ENCODE measurements around the gene IFI27L1.

Gene IFI27L1

DNA sequence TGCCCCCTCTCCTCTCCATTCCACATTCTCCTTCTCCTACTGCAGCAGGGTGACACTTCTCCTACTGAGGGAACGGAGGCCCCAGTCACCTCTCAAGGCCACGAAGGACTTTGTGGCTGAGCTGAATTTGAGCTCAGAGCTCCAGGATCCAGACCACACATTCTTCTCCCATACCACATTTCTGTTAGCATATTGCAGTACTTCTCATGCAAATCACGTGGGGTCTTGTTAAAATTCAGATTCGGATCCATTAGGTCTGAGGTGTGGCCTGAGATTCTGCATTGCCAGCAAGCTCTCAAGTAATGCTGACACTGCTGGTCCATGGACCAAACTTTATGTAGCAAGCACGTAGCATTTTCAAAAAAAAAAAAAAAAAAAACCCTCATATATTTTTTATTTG is 57.9 kb downstream of the IFI27L1 start:
- DNase-seq = no peak

DNA sequence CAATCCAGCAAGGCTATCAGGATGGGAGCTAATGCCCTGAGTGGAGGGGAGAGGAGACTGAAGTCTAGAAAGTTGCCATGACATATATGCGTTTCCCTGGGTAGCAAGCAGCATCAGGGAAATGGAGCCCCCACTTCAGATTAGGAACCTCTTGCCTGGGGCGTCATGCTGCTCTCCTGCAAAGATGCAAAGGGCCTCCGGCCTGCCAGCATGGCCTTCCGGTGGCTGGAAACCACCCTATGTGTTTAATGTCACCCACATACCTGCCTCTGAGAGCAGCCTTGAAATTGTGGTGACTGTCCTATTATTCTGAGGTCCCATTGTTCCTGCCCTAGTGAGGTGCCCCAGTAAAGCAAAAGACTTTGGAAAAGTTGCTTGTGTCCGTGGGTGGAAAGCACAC is 58.3 kb downstream of the IFI27L1 start:
- DNase-seq = no peak

DNA sequence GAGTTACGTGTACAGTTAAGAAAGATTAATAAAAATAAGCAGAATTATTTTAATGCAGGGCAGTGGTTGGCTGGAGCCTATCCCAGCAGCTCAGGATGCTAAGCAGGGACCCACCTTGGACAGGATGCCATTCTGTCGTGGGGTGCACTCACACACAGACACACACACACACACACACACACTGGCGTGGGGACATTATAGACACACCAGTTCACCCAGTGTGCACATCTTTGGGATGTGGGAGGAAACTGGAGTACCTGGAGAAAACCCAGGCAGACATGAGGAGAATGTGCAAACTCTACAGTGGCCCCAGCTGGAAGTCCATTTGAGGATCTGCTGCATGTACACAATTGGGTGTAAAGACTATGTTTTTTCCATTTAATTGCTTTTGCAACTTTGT is 61.1 kb downstream of the IFI27L1 start:
- DNase-seq = no peak

DNA sequence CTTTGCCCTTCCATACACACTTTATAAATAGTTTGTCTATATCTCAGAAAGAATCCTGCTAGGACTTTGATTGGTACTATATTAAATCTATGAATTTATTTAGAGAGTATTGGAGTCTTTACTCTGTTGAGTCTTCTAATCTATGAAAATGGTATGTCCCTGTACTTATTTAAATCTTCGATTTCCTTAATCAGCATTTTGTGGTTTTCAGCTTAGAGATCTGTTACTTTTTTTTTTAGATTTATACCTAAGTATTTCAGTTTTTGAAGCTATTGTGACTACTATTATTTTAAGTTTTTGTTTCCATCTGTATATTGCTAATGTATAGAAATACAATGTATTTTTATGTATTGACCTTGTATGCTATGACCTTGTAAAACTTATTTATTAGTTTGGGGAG is 61.7 kb downstream of the IFI27L1 start:
- no peak for DNase-seq

DNA sequence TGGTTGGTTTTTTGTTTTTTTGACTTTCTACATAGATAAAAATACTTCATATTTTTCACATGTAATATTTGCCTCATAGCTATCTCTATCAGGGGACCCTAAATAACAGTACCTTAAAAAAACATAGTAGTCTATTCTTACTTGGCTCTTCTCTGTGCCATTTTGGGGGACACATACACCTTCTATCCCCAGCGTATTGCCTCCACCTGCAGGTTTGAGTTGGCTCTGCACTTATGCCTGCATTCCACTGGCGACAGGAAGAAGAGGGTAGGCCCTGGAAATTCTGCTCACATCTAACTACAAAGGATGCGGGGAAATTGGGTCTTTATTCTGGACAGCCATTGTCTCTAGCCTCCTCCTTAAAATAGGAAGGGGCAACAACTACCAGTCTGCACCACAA is 62.1 kb downstream of the IFI27L1 start:
- DNase-seq = no peak

DNA sequence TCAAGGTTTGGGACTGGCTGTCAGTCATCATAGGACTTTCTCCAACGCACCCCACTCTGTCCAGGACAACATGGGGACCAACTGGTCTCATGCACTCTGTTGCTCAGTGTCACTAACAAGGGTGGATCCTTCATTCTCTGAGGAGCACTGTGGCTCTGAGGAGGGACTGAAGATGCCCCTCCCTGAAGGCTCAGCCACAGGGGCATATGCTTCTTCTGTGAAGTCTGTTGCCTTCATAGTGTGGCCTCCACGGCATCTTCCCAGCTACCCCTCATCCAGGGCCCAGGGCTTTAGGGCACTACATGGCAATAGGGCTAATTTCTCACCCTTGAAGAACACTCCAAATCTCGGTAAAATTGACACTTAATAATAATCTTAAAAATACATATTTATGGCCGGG is 62.6 kb downstream of the IFI27L1 start:
- no peak for DNase-seq

DNA sequence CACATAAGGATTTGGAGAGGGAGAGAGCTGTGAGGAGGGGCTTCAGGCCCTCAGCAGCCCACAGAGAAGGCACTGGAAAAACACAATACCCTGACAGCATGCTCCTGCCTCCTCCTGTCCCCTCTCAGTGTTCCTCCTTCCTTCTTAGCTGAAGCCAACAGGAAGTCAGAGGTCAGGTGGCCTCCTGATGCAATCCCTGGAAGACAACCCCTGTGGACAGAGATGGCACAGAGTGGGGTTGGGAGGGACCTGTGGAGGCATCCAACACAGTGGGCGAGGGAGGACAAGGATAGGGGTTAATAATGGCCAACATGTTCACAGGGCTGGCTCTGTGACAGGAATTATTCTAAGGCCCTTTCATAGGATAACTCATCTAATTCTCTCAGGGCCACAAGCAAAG is 63.7 kb downstream of the IFI27L1 start:
- DNase-seq = no peak

DNA sequence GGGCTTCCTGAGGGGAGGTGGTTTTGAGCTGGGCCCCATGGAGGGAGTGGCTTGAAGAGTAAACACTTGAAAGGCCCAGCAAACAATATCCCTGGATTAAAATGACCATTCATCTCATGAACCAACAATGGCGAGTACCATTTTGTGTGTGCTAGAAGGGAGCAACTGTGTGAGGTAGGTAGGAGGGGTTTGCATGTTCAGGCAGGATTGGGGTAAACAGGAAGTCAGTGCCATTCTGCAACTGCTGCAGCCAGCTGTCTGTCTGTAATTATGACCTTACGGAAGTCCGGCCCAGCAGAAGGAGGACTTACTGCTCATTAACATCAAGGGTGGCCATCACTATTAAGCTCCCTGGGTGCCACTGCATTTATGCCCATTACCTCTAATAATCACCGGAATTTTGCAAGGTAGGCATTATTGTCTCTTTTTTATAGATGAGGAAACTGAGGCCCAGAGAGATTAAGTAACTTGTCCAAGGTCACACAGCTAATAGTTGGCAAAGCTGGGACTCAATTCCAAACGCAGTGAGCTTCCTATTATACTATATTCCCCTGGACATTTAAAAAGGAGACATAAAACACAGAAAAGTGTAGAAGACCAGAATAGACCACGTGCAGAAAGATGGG is 64.9 kb downstream of the IFI27L1 start:
- no peak for DNase-seq
